ENCODE results near the gene MKI67.

The MKI67 gene

GRCh38 chr10:128158021-128158795 lies 32.0 kb upstream of the MKI67 start:
- no peak for TF ChIP-seq CTCF (IDR thresholded peaks at IDR 0.05; ENCODE audit: low read depth, low read length)
- no peak for DNase-seq
- no peak overlapping the region for H3K4me3 ChIP-seq (ENCODE audit: low read depth, low read length)
- H3K4me1 ChIP-seq: no peaks in the 10 kb centered on the region
- no peaks in the 10 kb centered on the region for H3K9me3 ChIP-seq
- H3K36me3 ChIP-seq: no peaks in the 10 kb centered on the region
- H3K27me3 ChIP-seq: no peaks in the 10 kb centered on the region

GRCh38 chr10:128156999-128157755 lies 31.0 kb upstream of the MKI67 start:
- no peak for TF ChIP-seq CTCF (IDR thresholded peaks at IDR 0.05; ENCODE audit: low read depth, low read length)
- Histone ChIP-seq H3K36me3 (no peaks in the 10 kb centered on the region), H3K4me1 (0 out of 2 replicates have a peak, but pooled peaks cover 3% of the 10 kb centered on the region)

GRCh38 chr10:128152741-128153580 lies 26.7 kb upstream of the MKI67 start:
- Histone ChIP-seq H3K27me3 (no peaks in the 10 kb centered on the region), H3K4me1 (0 out of 2 replicates have a peak, but pooled peaks cover 3% of the 10 kb centered on the region), H3K36me3 (no peaks in the 10 kb centered on the region), H3K4me3 (ENCODE audit: low read depth, low read length) (peak overlapping the region; percentile 36), H3K9me3 (no peaks in the 10 kb centered on the region)
- TF ChIP-seq CTCF (IDR thresholded peaks at IDR 0.05; ENCODE audit: low read depth, low read length): no peak
- DNase-seq: peak; percentile 66

More at GRCh38 chr10:128156999-128157755, 31.0 kb upstream of the MKI67 start:
- DNase-seq: no peak
- H3K27me3 ChIP-seq: no peaks in the 10 kb centered on the region
- H3K9me3 ChIP-seq: no peaks in the 10 kb centered on the region
- no peak overlapping the region for H3K4me3 ChIP-seq (ENCODE audit: low read depth, low read length)

GRCh38 chr10:128151031-128151430 lies 24.8 kb upstream of the MKI67 start:
- Histone ChIP-seq H3K27me3 (no peaks in the 10 kb centered on the region), H3K4me3 (ENCODE audit: low read depth, low read length) (no peak overlapping the region), H3K36me3 (no peaks in the 10 kb centered on the region), H3K4me1 (0 out of 2 replicates have a peak, but pooled peaks cover 3% of the 10 kb centered on the region), H3K9me3 (no peaks in the 10 kb centered on the region)
- no peak for TF ChIP-seq CTCF (IDR thresholded peaks at IDR 0.05; ENCODE audit: low read depth, low read length)
- DNase-seq: no peak

- no peak for DNase-seq
- H3K27me3 ChIP-seq: no peaks in the 10 kb centered on the region
- no peaks in the 10 kb centered on the region for H3K36me3 ChIP-seq
- H3K4me3 ChIP-seq (ENCODE audit: low read depth, low read length): peak overlapping the region; percentile 68
- TF ChIP-seq CTCF (IDR thresholded peaks at IDR 0.05; ENCODE audit: low read depth, low read length): no peak
- H3K4me1 ChIP-seq: 0 out of 2 replicates have a peak, but pooled peaks cover 3% of the 10 kb centered on the region
- H3K9me3 ChIP-seq: no peaks in the 10 kb centered on the region
These were observed 24.3 kb upstream of the MKI67 start for GRCh38 chr10:128150561-128150960.

Measured in BE2C (cell line).